Stimulated activated CD4-positive, alpha-beta T cell treated with anti-CD3 and anti-CD28 coated beads, TNF-alpha, amount 100 ng/mL, for 48 hours (primary cell): ENCODE measurements around the gene DHRS2.
"Not testable (repeated sequence)": the region's sequence is repeated elsewhere in the genome, so short reads cannot be mapped to it uniquely, and the experiment has no call there.

Source experiments
- DNase-seq, 3 donors: peaks; one replicate each; pipeline ENCODE4 v3.0.0-alpha.2; 2020; ENCODE audit warnings: low read depth in 3 of 3

The DHRS2 gene

DNA sequence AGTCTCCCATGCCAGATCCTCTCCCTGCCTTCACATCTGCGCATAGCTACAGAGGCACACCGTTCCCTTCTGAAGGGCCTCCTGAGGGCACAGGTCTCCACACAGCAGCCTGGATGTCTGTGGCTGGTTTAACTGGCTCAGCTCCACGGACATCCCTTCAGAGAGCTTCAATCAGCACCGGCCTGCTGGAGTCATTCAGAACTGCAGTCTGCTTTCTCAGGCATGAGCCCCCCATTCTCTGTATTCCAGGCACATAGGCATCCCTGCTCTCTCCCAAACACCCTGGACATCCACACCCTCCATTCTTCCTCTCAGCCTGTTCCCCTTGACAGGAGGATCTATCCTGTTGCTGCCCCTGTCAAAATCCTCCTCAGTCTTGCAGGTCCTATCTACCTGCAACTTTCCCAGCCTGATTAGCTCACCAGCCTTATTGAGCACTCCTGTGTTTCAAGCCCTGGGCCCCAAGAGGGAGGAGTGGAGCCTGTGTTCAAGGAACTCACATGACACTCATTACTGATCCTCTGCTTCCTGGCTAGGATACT is 2.9 kb upstream of the DHRS2 start:
- DNase-seq, result no peak

- DNase-seq, result not testable (repeated sequence)
Measured at GRCh38 chr14:23634698-23635412, 1.3 kb upstream of the DHRS2 start.

GRCh38 chr14:23637312-23637654 is 1.1 kb downstream of the DHRS2 start:
- DNase-seq, result not testable (repeated sequence)

GRCh38 chr14:23637655-23638413 is 1.7 kb downstream of the DHRS2 start:
- not testable (repeated sequence) for DNase-seq

DNA sequence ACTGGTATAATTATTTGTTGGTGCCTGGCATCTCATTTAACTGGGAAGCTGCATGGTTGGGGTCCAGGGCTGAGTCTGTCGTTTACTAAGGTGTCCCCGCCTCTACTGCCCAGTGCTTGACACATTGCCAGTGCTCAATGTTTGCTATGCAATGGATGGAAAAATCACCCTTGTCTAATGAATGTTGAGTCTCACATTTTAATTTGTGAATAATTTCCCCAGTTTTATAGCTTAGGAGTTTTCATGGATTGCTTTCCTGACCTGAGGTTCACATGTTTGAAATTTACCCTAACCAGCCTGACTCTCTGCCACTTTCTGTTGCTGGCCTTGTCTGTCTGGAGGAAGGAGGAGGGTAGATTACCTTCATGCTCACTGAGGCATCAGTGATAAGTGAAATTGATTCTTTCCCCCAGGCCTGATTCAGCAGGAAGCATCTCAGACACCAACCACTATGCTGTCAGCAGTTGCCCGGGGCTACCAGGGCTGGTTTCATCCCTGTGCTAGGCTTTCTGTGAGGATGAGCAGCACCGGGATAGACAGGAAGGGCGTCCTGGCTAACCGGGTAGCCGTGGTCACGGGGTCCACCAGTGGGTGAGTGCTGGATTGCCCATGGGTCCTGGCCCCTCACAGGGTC is 2.4 kb downstream of the DHRS2 start:
- no peak for DNase-seq

GRCh38 chr14:23639048-23639890 is 3.1 kb downstream of the DHRS2 start:
- DNase-seq, result no peak

- no peak for DNase-seq
Measured at GRCh38 chr14:23639891-23640523, 3.8 kb downstream of the DHRS2 start.

GRCh38 chr14:23640524-23641141 is 4.5 kb downstream of the DHRS2 start:
- no peak for DNase-seq

DNA sequence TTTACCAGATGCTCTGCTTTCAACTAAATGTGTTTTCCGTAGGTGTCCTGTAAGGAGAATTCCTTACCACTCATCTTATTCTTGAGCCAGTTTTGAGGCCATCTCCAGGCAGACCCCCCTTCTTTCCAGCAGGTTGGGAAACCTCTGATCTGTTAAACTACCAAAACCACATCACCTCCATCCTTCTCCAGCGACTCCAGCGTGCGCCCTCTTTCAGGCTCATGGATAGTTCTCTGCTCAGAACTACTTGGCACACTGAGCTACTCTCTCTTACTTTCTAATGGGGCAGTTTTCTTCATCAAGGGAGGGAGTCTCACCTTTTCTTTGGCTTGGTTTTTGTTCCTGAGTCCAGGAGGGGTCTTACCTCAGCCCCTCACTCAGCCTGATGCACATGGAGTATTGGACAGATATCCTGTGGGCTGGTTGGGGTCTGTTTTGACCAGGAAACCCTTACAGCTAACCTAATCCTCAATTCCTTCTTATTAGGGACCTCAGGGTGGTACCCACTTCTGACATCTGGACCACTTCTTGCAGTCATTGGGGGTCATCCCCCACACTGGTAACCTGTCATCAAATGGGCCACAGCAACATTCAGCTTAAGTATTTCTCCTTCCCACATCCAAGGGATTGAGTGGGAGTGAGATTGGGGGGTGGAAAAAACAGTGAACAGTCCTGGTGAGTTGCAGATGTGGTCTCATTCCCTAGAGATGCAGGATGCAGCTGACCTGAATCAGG is 5.2 kb downstream of the DHRS2 start:
- DNase-seq, result no peak

GRCh38 chr14:23641915-23642588 is 5.9 kb downstream of the DHRS2 start:
- no peak for DNase-seq

GRCh38 chr14:23643533-23644194 is 7.5 kb downstream of the DHRS2 start:
- DNase-seq, result no peak

GRCh38 chr14:23644195-23644918 is 8.2 kb downstream of the DHRS2 start:
- no peak for DNase-seq

DNA sequence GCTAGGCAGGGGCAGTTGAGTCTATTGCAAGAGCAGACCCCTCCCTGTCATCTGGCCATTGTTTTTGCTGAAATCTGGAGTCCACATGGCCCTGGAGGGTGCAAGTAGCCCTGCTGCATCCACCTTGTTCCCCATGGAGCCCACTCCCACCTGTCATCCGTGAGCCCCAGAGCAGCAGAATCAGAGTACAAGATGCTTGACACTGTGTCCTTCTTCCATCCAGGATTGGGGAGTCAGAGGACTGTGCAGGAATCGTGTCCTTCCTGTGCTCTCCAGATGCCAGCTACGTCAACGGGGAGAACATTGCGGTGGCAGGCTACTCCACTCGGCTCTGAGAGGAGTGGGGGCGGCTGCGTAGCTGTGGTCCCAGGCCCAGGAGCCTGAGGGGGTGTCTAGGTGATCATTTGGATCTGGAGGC is 8.8 kb downstream of the DHRS2 start:
- no peak for DNase-seq

GRCh38 chr14:23645504-23645811 is 9.3 kb downstream of the DHRS2 start:
- no peak for DNase-seq

DNA sequence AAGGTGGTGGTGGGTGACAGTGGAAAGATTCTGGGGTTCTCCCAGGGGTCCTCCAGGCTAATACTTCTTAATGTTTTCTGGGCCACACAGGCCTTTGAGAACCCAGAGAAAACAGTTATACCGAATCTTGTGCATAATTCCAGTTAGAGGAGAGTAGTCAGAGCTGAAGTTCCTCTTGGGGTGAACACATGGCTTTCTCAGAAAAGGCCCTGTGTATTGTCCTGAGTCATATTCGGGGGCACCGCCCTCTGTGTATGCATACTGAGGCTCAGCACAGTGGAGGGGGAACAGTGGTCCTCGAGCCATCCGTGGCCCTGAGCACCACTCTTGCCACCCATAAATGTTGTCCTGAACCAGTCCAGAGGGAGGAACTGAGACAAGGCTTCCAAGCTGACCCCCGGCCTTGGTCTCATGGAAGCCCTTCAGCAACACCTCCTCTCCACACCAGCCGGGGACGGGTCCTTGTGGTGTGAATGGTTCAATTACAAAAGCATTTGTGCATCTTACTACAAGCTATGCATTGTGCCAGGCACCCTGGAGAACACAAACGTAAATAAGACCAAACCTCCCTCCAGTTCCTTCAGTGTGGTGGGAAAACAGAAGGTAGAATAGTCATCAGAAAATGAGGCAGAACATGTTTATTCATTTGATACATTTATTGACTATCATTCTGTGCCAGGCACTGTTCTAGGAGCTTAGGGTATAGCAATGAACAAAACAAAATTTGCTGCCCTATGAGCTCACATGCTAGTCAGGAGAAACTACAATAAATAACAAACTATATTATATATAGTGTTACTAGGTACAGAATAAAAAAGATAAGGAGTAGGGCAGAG is 9.9 kb downstream of the DHRS2 start:
- no peak for DNase-seq

GRCh38 chr14:23646648-23647549 is 10.7 kb downstream of the DHRS2 start:
- DNase-seq, result no peak
